ENCODE measurements around the gene PRRG3.

The PRRG3 gene

GRCh38 chrX:151724563-151725337 is 29.5 kb downstream of the PRRG3 start:
- H3K9me3 Mint-ChIP-seq: no peaks in the 10 kb centered on the region
- H3K27me3 Mint-ChIP-seq: peaks cover 1% of the 10 kb centered on the region
- no peaks in the 10 kb centered on the region for H3K4me1 Mint-ChIP-seq
- H3K36me3 Mint-ChIP-seq: no peaks in the 10 kb centered on the region
- H3K27ac Mint-ChIP-seq: no peak overlapping the region
- no peak overlapping the region for H3K4me3 Mint-ChIP-seq

- Mint-ChIP-seq H3K4me1 (no peaks in the 10 kb centered on the region), H3K27me3 (peaks cover 1% of the 10 kb centered on the region), H3K27ac (no peak overlapping the region), H3K36me3 (no peaks in the 10 kb centered on the region), H3K9me3 (no peaks in the 10 kb centered on the region), H3K4me3 (no peak overlapping the region)
These were observed 30.0 kb downstream of the PRRG3 start for GRCh38 chrX:151725338-151725614.

- Mint-ChIP-seq H3K27ac (no peak overlapping the region), H3K36me3 (no peaks in the 10 kb centered on the region), H3K4me3 (no peak overlapping the region), H3K9me3 (no peaks in the 10 kb centered on the region), H3K4me1 (no peaks in the 10 kb centered on the region), H3K27me3 (peaks cover 1% of the 10 kb centered on the region)
These were observed 31.5 kb downstream of the PRRG3 start for GRCh38 chrX:151726751-151727150.

- H3K4me1 Mint-ChIP-seq: no peaks in the 10 kb centered on the region
- no peaks in the 10 kb centered on the region for H3K9me3 Mint-ChIP-seq
- no peak overlapping the region for H3K4me3 Mint-ChIP-seq
- no peaks in the 10 kb centered on the region for H3K36me3 Mint-ChIP-seq
- peaks cover 1% of the 10 kb centered on the region for H3K27me3 Mint-ChIP-seq
- H3K27ac Mint-ChIP-seq: no peak overlapping the region
These were observed 32.1 kb downstream of the PRRG3 start for GRCh38 chrX:151727346-151727745.

GRCh38 chrX:151729056-151729725 is 33.9 kb downstream of the PRRG3 start:
- Mint-ChIP-seq H3K9me3 (no peaks in the 10 kb centered on the region), H3K4me1 (no peaks in the 10 kb centered on the region), H3K27ac (no peak overlapping the region), H3K27me3 (peaks cover 1% of the 10 kb centered on the region), H3K4me3 (no peak overlapping the region), H3K36me3 (no peaks in the 10 kb centered on the region)

- no peaks in the 10 kb centered on the region for H3K4me1 Mint-ChIP-seq
- no peak within 1 kb of the TSS for H3K27ac Mint-ChIP-seq
- H3K36me3 Mint-ChIP-seq: no peaks in the 10 kb centered on the region
- H3K4me3 Mint-ChIP-seq: no peak within 1 kb of the TSS
- H3K9me3 Mint-ChIP-seq: no peaks in the 10 kb centered on the region
- peaks cover 5% of the 10 kb centered on the region for H3K27me3 Mint-ChIP-seq
These were observed 39.2 kb downstream of the PRRG3 start, which contains the start of gene CNGA2 for GRCh38 chrX:151734446-151734845. Gene CNGA2 (plus strand): TSS chrX:151734746. CDS start chrX:151738484, 3,738 bp downstream.

- Mint-ChIP-seq H3K36me3 (no peaks in the 10 kb centered on the region), H3K27ac (no peak overlapping the region), H3K9me3 (no peaks in the 10 kb centered on the region), H3K27me3 (peaks cover 5% of the 10 kb centered on the region), H3K4me1 (no peaks in the 10 kb centered on the region), H3K4me3 (no peak overlapping the region)
These were observed 40.0 kb downstream of the PRRG3 start for GRCh38 chrX:151735219-151735618.

GRCh38 chrX:151736685-151737084 is 41.4 kb downstream of the PRRG3 start:
- peaks cover 5% of the 10 kb centered on the region for H3K27me3 Mint-ChIP-seq
- H3K9me3 Mint-ChIP-seq: no peaks in the 10 kb centered on the region
- H3K4me1 Mint-ChIP-seq: no peaks in the 10 kb centered on the region

GRCh38 chrX:151737494-151737893 is 42.2 kb downstream of the PRRG3 start:
- H3K27me3 Mint-ChIP-seq: peaks cover 5% of the 10 kb centered on the region
- no peaks in the 10 kb centered on the region for H3K36me3 Mint-ChIP-seq
- H3K4me3 Mint-ChIP-seq: no peak overlapping the region
- H3K4me1 Mint-ChIP-seq: no peaks in the 10 kb centered on the region
- H3K9me3 Mint-ChIP-seq: no peaks in the 10 kb centered on the region
- H3K27ac Mint-ChIP-seq: no peak overlapping the region

More at GRCh38 chrX:151736685-151737084, 41.4 kb downstream of the PRRG3 start:
- H3K27ac Mint-ChIP-seq: no peak overlapping the region
- no peak overlapping the region for H3K4me3 Mint-ChIP-seq
- no peaks in the 10 kb centered on the region for H3K36me3 Mint-ChIP-seq

GRCh38 chrX:151738751-151739150 is 43.5 kb downstream of the PRRG3 start:
- no peaks in the 10 kb centered on the region for H3K4me1 Mint-ChIP-seq
- H3K9me3 Mint-ChIP-seq: no peaks in the 10 kb centered on the region
- peaks cover 5% of the 10 kb centered on the region for H3K27me3 Mint-ChIP-seq
- H3K27ac Mint-ChIP-seq: no peak overlapping the region
- H3K4me3 Mint-ChIP-seq: no peak overlapping the region
- H3K36me3 Mint-ChIP-seq: no peaks in the 10 kb centered on the region

GRCh38 chrX:151741606-151742005 is 46.3 kb downstream of the PRRG3 start:
- no peak overlapping the region for H3K4me3 Mint-ChIP-seq
- no peaks in the 10 kb centered on the region for H3K36me3 Mint-ChIP-seq
- no peak overlapping the region for H3K27ac Mint-ChIP-seq
- H3K4me1 Mint-ChIP-seq: no peaks in the 10 kb centered on the region
- peaks cover 4% of the 10 kb centered on the region for H3K27me3 Mint-ChIP-seq
- no peaks in the 10 kb centered on the region for H3K9me3 Mint-ChIP-seq

- H3K27me3 Mint-ChIP-seq: peaks cover 2% of the 10 kb centered on the region
- no peaks in the 10 kb centered on the region for H3K36me3 Mint-ChIP-seq
- no peaks in the 10 kb centered on the region for H3K4me1 Mint-ChIP-seq
- H3K9me3 Mint-ChIP-seq: no peaks in the 10 kb centered on the region
- no peak overlapping the region for H3K4me3 Mint-ChIP-seq
- no peak overlapping the region for H3K27ac Mint-ChIP-seq
These were observed 47.1 kb downstream of the PRRG3 start for GRCh38 chrX:151742311-151742710.

GRCh38 chrX:151743651-151744470 is 48.6 kb downstream of the PRRG3 start:
- Mint-ChIP-seq H3K27ac (no peak overlapping the region), H3K9me3 (no peaks in the 10 kb centered on the region), H3K36me3 (no peaks in the 10 kb centered on the region)

GRCh38 chrX:151745651-151746050 is 50.4 kb downstream of the PRRG3 start:
- no peaks in the 10 kb centered on the region for H3K4me1 Mint-ChIP-seq

More at GRCh38 chrX:151743651-151744470, 48.6 kb downstream of the PRRG3 start:
- no peak overlapping the region for H3K4me3 Mint-ChIP-seq
- no peaks in the 10 kb centered on the region for H3K4me1 Mint-ChIP-seq
- no peaks in the 10 kb centered on the region for H3K27me3 Mint-ChIP-seq

GRCh38 chrX:151746502-151746901 is 51.2 kb downstream of the PRRG3 start:
- Mint-ChIP-seq H3K4me1 (no peaks in the 10 kb centered on the region), H3K27me3 (peaks cover 4% of the 10 kb centered on the region), H3K4me3 (no peak overlapping the region), H3K36me3 (no peaks in the 10 kb centered on the region), H3K9me3 (no peaks in the 10 kb centered on the region), H3K27ac (no peak overlapping the region)

More at GRCh38 chrX:151745651-151746050, 50.4 kb downstream of the PRRG3 start:
- H3K9me3 Mint-ChIP-seq: no peaks in the 10 kb centered on the region
- peaks cover 1% of the 10 kb centered on the region for H3K27me3 Mint-ChIP-seq
- H3K4me3 Mint-ChIP-seq: no peak overlapping the region
- no peaks in the 10 kb centered on the region for H3K36me3 Mint-ChIP-seq
- no peak overlapping the region for H3K27ac Mint-ChIP-seq

- no peaks in the 10 kb centered on the region for H3K4me1 Mint-ChIP-seq
- H3K36me3 Mint-ChIP-seq: no peaks in the 10 kb centered on the region
- no peak overlapping the region for H3K27ac Mint-ChIP-seq
- H3K9me3 Mint-ChIP-seq: no peaks in the 10 kb centered on the region
- H3K4me3 Mint-ChIP-seq: no peak overlapping the region
- peaks cover 4% of the 10 kb centered on the region for H3K27me3 Mint-ChIP-seq
These were observed 55.3 kb downstream of the PRRG3 start for GRCh38 chrX:151750511-151750910.
